Liver (tissue), 9 donors: ENCODE results near the gene CA10. TPM values are rescaled to one million over a fixed set of nuclear protein-coding genes. Genes with fewer than 3 reads are reported as not detected.

Experiments
- DNase-seq: peaks from one replicate; pipeline ENCODE4 v3.0.0-alpha.2; 2017; ENCODE audit warnings: low spot score
- H3K27ac ChIP-seq, 2 donors: one replicate each; pipeline ENCODE4 v1.7.0; 2013; ENCODE audit warnings: inconsistent platforms in 2 of 2, low read length in 2 of 2, control low read depth in 1 of 2, low read depth in 1 of 2, mild to moderate bottlenecking in 1 of 2
- H3K27me3 ChIP-seq, 4 donors: one replicate each; pipeline versions ENCODE4 v1.6.1 to v1.7.0; 2013; ENCODE audit warnings: low read length in 3 of 4, inconsistent platforms in 1 of 4, mild to moderate bottlenecking in 1 of 4, moderate library complexity in 1 of 4; ENCODE audit not compliant: control insufficient read depth in 4 of 4, insufficient read depth in 4 of 4
- H3K36me3 ChIP-seq, 4 donors: one replicate each; pipeline versions ENCODE4 v1.6.1 to v1.7.0; 2013; ENCODE audit warnings: low read length in 3 of 4, mild to moderate bottlenecking in 3 of 4, low read depth in 1 of 4, moderate library complexity in 1 of 4; ENCODE audit not compliant: control insufficient read depth in 4 of 4, insufficient read depth in 3 of 4
- H3K4me1 ChIP-seq, 4 donors: one replicate each; pipeline versions ENCODE4 v1.6.1 to v1.7.0; 2013; ENCODE audit warnings: low read length in 3 of 4, mild to moderate bottlenecking in 3 of 4, moderate library complexity in 1 of 4; ENCODE audit not compliant: control insufficient read depth in 4 of 4, insufficient read depth in 4 of 4
- H3K4me3 ChIP-seq, 3 donors: one replicate each; pipeline versions ENCODE4 v1.6.1 to v1.7.0; 2013; ENCODE audit warnings: low read length in 3 of 3, control low read depth in 1 of 3, low read depth in 1 of 3, mild to moderate bottlenecking in 1 of 3
- H3K9ac ChIP-seq, 2 donors: one replicate each; pipeline ENCODE4 v1.7.0; 2013; ENCODE audit warnings: low read length in 2 of 2, mild to moderate bottlenecking in 2 of 2, moderate library complexity in 2 of 2, control low read depth in 1 of 2, low read depth in 1 of 2
- H3K9me3 ChIP-seq, 4 donors: one replicate each; pipeline versions ENCODE4 v1.6.1 to v1.7.0; 2013; ENCODE audit warnings: low read length in 3 of 4; ENCODE audit not compliant: control insufficient read depth in 4 of 4
- FOXA1 ChIP-seq: IDR thresholded peaks from 2 replicates; pipeline ENCODE4 v1.6.1; 2016; ENCODE audit warnings: antibody characterized with exemption
- FOXA2 ChIP-seq: IDR thresholded peaks from 2 replicates; pipeline ENCODE4 v1.6.1; 2016; ENCODE audit warnings: antibody characterized with exemption
- RAD21 ChIP-seq, 2 donors: IDR thresholded peaks; 2 replicates each; pipeline ENCODE4 v1.6.1; 2016; ENCODE audit warnings: antibody characterized with exemption in 2 of 2, mild to moderate bottlenecking in 2 of 2
- WGBS: extraction: QIAGEN DNeasy Blood & Tissue Kit; methylation state at CpG from one replicate; pipeline ENCODE4 v1.1.7; 2013; 5-methylcytosine and 5-hydroxymethylcytosine counted together
- polyA plus RNA-seq, 2 donors: library from polyadenylated mRNA; stranded (reverse) in 1 of 2; unstranded in 1 of 2; fragments of 200-250 nt in 1 of 2; fragments of >200 nt in 1 of 2; fragmentation: Nextera tagmentation in 1 of 2; extraction: Ambion mirVana in 1 of 2; gene quantifications; one replicate each; pipeline versions ENCODE4 v1.2.1 to v1.2.3, GENCODE V29; 2013 to 2015
- total RNA-seq, 2 donors: library from RNA; depleted of rRNA; stranded (reverse); fragments of >200 nt; gene quantifications; one replicate each; pipeline ENCODE4 v1.2.3, GENCODE V29; 2014
- TF ChIP-seq, protein P1 (sequence below): IDR thresholded peaks from 2 replicates; pipeline ENCODE4 v1.6.1; 2016; ENCODE audit warnings: antibody characterized with exemption
- TF ChIP-seq, protein P2 (sequence below): IDR thresholded peaks from 2 replicates; pipeline ENCODE4 v1.6.1; 2016; ENCODE audit warnings: antibody characterized with exemption, mild to moderate bottlenecking
- TF ChIP-seq, protein P3 (sequence below): fragments of 150-350 bp; IDR thresholded peaks from 2 replicates; pipeline ENCODE4 v1.5.1; 2017; ENCODE audit warnings: improper control_type of control experiment, low read depth, low read length; ENCODE audit not compliant: missing input control
- donor health status: healthy.
- donor health status: healthy.
- donor health status: healthy.
- donor health status: healthy.
- donor health status: healthy.

CA10 gene
- total and polyA plus RNA-seq, 4 donors = 0.05 TPM; not detected in 3

DNA sequence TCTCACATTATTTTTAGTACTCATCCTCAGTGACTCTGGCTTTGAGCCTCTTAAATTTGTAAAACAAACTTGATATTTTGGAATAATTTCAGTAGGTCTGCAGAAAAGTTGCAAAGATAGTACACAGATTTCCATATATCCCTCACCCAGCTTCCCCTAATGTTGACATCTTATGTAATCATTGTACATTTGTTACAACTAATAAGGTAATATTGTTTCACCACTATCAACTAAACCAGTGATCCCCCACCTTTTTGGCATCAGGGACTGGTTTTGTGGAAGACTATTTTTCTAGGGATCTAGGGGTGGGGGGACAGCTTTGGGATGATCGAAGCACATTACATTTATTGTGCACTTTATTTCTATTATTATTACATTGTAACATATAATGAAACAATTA is 391.2 kb downstream of the CA10 start:
- H3K9ac ChIP-seq = no peak overlapping the region
- peaks cover 0 to 5% (median 1%) of the 10 kb centered on the region in 4 donors for H3K27me3 ChIP-seq
- TF ChIP-seq, protein P1, sequence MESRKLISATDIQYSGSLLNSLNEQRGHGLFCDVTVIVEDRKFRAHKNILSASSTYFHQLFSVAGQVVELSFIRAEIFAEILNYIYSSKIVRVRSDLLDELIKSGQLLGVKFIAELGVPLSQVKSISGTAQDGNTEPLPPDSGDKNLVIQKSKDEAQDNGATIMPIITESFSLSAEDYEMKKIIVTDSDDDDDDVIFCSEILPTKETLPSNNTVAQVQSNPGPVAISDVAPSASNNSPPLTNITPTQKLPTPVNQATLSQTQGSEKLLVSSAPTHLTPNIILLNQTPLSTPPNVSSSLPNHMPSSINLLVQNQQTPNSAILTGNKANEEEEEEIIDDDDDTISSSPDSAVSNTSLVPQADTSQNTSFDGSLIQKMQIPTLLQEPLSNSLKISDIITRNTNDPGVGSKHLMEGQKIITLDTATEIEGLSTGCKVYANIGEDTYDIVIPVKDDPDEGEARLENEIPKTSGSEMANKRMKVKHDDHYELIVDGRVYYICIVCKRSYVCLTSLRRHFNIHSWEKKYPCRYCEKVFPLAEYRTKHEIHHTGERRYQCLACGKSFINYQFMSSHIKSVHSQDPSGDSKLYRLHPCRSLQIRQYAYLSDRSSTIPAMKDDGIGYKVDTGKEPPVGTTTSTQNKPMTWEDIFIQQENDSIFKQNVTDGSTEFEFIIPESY = no peak
- TF ChIP-seq FOXA2 = no peak
- DNase-seq = no peak
- H3K4me1 ChIP-seq = no peaks in the 10 kb centered on the region
- H3K36me3 ChIP-seq = no peaks in the 10 kb centered on the region
- WGBS = 89% methylated on average over 1 of the region's 1 CpG
- no peak overlapping the region for H3K4me3 ChIP-seq
- no peaks in the 10 kb centered on the region for H3K9me3 ChIP-seq
- no peak overlapping the region for H3K27ac ChIP-seq

DNA sequence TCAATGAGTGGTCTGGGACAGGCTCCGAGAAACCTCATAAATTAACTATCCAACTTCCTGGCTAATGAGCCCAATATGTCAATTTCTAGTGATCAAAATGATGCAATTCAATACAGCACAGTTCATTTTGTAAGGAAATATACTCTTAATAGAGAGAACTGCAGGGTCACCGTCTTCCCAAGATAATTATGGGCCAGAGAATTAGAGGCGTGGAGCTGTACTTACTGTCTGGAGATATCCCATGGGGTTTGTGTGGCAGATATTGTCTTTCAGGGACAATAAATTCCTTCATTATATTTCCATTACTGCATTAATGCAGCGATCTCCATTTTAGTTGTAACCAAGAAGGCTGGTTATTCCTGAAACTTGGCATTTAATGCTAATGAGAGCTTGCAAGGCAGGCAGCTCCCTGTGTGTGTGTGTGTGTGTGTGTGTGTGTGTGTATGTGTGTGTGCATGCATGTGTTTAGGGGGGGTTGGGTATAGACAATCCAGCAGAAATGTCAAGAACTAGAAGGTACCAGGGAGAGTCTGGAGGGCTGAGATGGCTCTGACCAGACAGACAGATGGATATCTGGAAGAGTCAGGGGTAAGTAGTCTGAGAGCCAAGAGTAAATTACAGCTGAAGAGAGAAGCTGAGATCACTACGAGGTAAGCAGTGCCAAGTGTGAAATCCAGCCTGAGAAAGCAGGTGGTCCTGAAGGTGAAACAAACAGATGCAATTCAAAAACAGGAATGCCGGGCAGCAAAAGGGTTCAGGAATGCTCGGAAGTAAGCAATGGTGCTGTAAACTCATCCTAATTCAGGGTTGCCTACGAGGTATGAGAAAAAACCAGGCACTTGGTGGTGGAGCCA is 393.0 kb downstream of the CA10 start:
- Histone ChIP-seq H3K36me3 (no peaks in the 10 kb centered on the region), H3K9ac (no peak overlapping the region), H3K27me3 (peaks cover 0 to 5% (median 1%) of the 10 kb centered on the region in 4 donors), H3K27ac (no peak overlapping the region), H3K9me3 (no peaks in the 10 kb centered on the region), H3K4me1 (no peaks in the 10 kb centered on the region), H3K4me3 (no peak overlapping the region)
- TF ChIP-seq, protein P2, sequence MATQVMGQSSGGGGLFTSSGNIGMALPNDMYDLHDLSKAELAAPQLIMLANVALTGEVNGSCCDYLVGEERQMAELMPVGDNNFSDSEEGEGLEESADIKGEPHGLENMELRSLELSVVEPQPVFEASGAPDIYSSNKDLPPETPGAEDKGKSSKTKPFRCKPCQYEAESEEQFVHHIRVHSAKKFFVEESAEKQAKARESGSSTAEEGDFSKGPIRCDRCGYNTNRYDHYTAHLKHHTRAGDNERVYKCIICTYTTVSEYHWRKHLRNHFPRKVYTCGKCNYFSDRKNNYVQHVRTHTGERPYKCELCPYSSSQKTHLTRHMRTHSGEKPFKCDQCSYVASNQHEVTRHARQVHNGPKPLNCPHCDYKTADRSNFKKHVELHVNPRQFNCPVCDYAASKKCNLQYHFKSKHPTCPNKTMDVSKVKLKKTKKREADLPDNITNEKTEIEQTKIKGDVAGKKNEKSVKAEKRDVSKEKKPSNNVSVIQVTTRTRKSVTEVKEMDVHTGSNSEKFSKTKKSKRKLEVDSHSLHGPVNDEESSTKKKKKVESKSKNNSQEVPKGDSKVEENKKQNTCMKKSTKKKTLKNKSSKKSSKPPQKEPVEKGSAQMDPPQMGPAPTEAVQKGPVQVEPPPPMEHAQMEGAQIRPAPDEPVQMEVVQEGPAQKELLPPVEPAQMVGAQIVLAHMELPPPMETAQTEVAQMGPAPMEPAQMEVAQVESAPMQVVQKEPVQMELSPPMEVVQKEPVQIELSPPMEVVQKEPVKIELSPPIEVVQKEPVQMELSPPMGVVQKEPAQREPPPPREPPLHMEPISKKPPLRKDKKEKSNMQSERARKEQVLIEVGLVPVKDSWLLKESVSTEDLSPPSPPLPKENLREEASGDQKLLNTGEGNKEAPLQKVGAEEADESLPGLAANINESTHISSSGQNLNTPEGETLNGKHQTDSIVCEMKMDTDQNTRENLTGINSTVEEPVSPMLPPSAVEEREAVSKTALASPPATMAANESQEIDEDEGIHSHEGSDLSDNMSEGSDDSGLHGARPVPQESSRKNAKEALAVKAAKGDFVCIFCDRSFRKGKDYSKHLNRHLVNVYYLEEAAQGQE = no peak
- no peak for TF ChIP-seq RAD21 (IDR thresholded peaks at IDR 0.05)
- no peak for TF ChIP-seq FOXA1
- WGBS = 65% methylated on average over 8 of the region's 8 CpGs
- no peak for DNase-seq

DNA sequence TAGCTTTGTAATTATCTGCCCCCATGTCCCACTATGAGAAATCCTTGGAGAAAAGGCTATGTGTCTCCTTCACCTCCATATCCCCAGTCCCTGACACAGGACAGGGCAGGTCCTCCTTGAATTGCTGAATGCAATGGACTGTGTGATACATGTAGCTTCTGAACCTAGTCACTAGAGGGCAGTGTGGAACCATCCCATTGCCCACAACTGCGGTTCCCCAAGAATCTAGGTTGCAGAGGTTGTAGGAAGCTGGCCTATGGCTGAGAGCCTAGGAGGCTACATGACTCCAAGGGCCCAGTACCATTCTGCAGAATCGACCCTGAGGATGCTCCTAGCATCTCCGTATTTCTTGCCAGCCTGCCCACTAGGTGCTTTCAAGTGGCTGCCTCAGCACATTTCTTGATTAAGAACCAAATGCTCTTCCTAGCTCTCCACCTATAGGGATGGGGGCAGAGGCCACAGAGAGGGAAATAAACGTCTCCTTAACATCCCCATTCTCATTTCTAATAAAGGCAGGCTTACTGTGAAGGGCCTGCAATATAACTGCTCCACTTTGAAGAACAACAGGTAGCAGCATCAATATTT is 394.0 kb downstream of the CA10 start:
- Histone ChIP-seq H3K36me3 (no peaks in the 10 kb centered on the region), H3K27me3 (peaks cover 0 to 5% (median 1%) of the 10 kb centered on the region in 4 donors), H3K4me1 (no peaks in the 10 kb centered on the region), H3K9ac (no peak overlapping the region), H3K4me3 (no peak overlapping the region), H3K9me3 (no peaks in the 10 kb centered on the region), H3K27ac (no peak overlapping the region)
- WGBS = 4% methylated on average over 4 of the region's 4 CpGs
- TF ChIP-seq, protein P3, sequence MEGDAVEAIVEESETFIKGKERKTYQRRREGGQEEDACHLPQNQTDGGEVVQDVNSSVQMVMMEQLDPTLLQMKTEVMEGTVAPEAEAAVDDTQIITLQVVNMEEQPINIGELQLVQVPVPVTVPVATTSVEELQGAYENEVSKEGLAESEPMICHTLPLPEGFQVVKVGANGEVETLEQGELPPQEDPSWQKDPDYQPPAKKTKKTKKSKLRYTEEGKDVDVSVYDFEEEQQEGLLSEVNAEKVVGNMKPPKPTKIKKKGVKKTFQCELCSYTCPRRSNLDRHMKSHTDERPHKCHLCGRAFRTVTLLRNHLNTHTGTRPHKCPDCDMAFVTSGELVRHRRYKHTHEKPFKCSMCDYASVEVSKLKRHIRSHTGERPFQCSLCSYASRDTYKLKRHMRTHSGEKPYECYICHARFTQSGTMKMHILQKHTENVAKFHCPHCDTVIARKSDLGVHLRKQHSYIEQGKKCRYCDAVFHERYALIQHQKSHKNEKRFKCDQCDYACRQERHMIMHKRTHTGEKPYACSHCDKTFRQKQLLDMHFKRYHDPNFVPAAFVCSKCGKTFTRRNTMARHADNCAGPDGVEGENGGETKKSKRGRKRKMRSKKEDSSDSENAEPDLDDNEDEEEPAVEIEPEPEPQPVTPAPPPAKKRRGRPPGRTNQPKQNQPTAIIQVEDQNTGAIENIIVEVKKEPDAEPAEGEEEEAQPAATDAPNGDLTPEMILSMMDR = peak; percentile 71
- TF ChIP-seq RAD21 (IDR thresholded peaks at IDR 0.05) = peak; percentile 82 to 88
- TF ChIP-seq, protein P1 = no peak
- peak; percentile 38 for DNase-seq
